Keratinocyte (primary cell): Measurements from ENCODE around the gene HEG1. TPM values are rescaled to one million over a fixed set of nuclear protein-coding genes. Genes with fewer than 3 reads are reported as not detected.

ENCODE experiments used
- DNase-seq: peaks from one replicate; pipeline ENCODE4 v3.0.0-alpha.2; 2011; ENCODE audit warnings: low read depth, missing footprints, low spot score
- FAIRE-seq: peaks from 2 replicates; lab custom pipeline; 2011; peaks lifted over from hg19 to GRCh38; lab: Jason Lieb, UNC
- H2AFZ ChIP-seq: 2 replicates; pipeline ENCODE4 v1.6.0; 2012; ENCODE audit warnings: low read length, control low read depth, inconsistent platforms; ENCODE audit not compliant: control insufficient read depth
- H3K27ac ChIP-seq: 2 replicates; pipeline ENCODE4 v1.5.1; 2011; ENCODE audit warnings: low read length; ENCODE audit not compliant: control insufficient read depth, insufficient read depth
- H3K27me3 ChIP-seq: 3 replicates; pipeline ENCODE4 v1.6.0; 2011; ENCODE audit warnings: low read length; ENCODE audit not compliant: control insufficient read depth, insufficient read depth; ENCODE audit errors: extremely low read depth
- H3K36me3 ChIP-seq, 2 experiments: 2 replicates in 1 of 2; 3 replicates in 1 of 2; pipeline ENCODE4 v1.5.1; 2011; ENCODE audit warnings: low read length in 2 of 2, mild to moderate bottlenecking in 1 of 2; ENCODE audit not compliant: control insufficient read depth in 2 of 2, insufficient read depth in 2 of 2; ENCODE audit errors: extremely low read depth in 1 of 2
- H3K4me1 ChIP-seq: 3 replicates; pipeline ENCODE4 v1.5.1; 2011; ENCODE audit warnings: low read length; ENCODE audit not compliant: control insufficient read depth, insufficient read depth; ENCODE audit errors: extremely low read depth
- H3K4me2 ChIP-seq: 3 replicates; pipeline ENCODE4 v1.6.0; 2011; ENCODE audit warnings: low read depth, low read length; ENCODE audit not compliant: control insufficient read depth, insufficient read depth; ENCODE audit errors: extremely low read depth
- H3K4me3 ChIP-seq, 3 experiments: fragments of 200-600 bp in 1 of 3; sonication (generic) in 1 of 3; 2 replicates in 2 of 3; 3 replicates in 1 of 3; pipeline ENCODE4 v1.5.1; 2011 to 2016; ENCODE audit warnings: low read length in 3 of 3, mild to moderate bottlenecking in 3 of 3, control low read depth in 2 of 3, inconsistent platforms in 1 of 3, low read depth in 1 of 3, mixed read lengths in 1 of 3, mixed run types in 1 of 3, moderate library complexity in 1 of 3; ENCODE audit not compliant: control insufficient read depth in 2 of 3, insufficient read depth in 2 of 3; ENCODE audit errors: extremely low read depth in 1 of 3
- H3K79me2 ChIP-seq: 2 replicates; pipeline ENCODE4 v1.6.0; 2012; ENCODE audit warnings: low read length; ENCODE audit not compliant: control insufficient read depth, insufficient read depth
- H3K9ac ChIP-seq: 3 replicates; pipeline ENCODE4 v1.6.0; 2011; ENCODE audit warnings: low read length; ENCODE audit not compliant: control insufficient read depth, insufficient read depth; ENCODE audit errors: extremely low read depth
- H3K9me1 ChIP-seq: 3 replicates; pipeline ENCODE4 v1.6.0; 2011; ENCODE audit warnings: low read length; ENCODE audit not compliant: control insufficient read depth, insufficient read depth; ENCODE audit errors: extremely low read depth
- H3K9me3 ChIP-seq: 2 replicates; pipeline ENCODE4 v1.5.1; 2012; ENCODE audit warnings: low read depth, low read length; ENCODE audit not compliant: control insufficient read depth
- H4K20me1 ChIP-seq: 3 replicates; pipeline ENCODE4 v1.6.0; 2011; ENCODE audit warnings: low read length; ENCODE audit not compliant: control insufficient read depth, insufficient read depth; ENCODE audit errors: extremely low read depth
- EZH2 ChIP-seq: IDR thresholded peaks from one replicate; pipeline ENCODE4 v1.6.1; 2012; ENCODE audit warnings: inconsistent platforms, mild to moderate bottlenecking, low read length, moderate library complexity
- dilution Hi-C: fragments of 300-500 bp; cut with MboI; formaldehyde crosslinking; loops from one replicate; pipeline ENCODE4 v1.7.0; 2020; ENCODE audit warnings: low sequenced_read_pairs; ENCODE audit not compliant: extremely low pct_ligation_motif_present
- polyA plus RNA-seq, 5 experiments: library from polyadenylated mRNA; depleted of rRNA in 3 of 5; stranded (reverse) in 3 of 5; stranded (forward) in 1 of 5; unstranded in 1 of 5; fragments of >200 nt; gene quantifications; 1 replicate in 1 of 5; 2 replicates in 3 of 5; 3 replicates in 1 of 5; pipeline versions ENCODE4 v1.2.1 to v1.2.3, GENCODE V29; 2011 to 2012; ENCODE audit warnings: missing spikeins in 2 of 5, low read depth in 1 of 5, low replicate concordance in 1 of 5
- TF ChIP-seq, protein P1 (sequence below), 3 experiments: IDR thresholded peaks in 1 of 3; conservative IDR thresholded peaks in 1 of 3; optimal IDR thresholded peaks in 1 of 3; 2 replicates in 2 of 3; 3 replicates in 1 of 3; pipeline versions ENCODE3 to v1.5.1; 2011; ENCODE audit warnings: low read length in 3 of 3, mild to moderate bottlenecking in 3 of 3, moderate library complexity in 2 of 3, control low read depth in 1 of 3, inconsistent platforms in 1 of 3; ENCODE audit not compliant: insufficient read depth in 2 of 3; ENCODE audit errors: extremely low read depth in 1 of 3

Gene HEG1
- polyA plus RNA-seq, 1 donor (not counting 4 experiments of a cell fraction or from before 2014, with no cell fraction given), result 12.7 TPM

DNA sequence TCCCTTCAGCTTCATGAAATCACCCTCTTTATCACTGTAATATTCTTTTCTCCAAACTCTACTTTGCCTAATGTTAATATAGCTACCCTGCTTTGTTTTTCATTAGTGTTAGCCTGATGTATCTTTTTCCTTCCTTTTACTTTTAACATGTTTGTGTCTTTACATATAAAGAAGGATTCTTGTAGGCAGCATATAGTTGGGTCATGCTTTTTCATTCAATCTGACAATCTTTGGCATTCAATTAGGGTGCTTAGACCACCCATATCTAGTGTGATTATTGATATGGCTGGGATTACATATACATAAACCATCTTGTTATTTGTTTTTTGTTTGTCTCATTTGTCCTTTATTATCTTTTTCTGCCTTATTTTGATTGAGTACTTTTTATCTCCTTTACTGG lies 34.9 kb upstream of the HEG1 start:
- no peaks in the 10 kb centered on the region for H3K9me3 ChIP-seq
- TF ChIP-seq, protein P1, sequence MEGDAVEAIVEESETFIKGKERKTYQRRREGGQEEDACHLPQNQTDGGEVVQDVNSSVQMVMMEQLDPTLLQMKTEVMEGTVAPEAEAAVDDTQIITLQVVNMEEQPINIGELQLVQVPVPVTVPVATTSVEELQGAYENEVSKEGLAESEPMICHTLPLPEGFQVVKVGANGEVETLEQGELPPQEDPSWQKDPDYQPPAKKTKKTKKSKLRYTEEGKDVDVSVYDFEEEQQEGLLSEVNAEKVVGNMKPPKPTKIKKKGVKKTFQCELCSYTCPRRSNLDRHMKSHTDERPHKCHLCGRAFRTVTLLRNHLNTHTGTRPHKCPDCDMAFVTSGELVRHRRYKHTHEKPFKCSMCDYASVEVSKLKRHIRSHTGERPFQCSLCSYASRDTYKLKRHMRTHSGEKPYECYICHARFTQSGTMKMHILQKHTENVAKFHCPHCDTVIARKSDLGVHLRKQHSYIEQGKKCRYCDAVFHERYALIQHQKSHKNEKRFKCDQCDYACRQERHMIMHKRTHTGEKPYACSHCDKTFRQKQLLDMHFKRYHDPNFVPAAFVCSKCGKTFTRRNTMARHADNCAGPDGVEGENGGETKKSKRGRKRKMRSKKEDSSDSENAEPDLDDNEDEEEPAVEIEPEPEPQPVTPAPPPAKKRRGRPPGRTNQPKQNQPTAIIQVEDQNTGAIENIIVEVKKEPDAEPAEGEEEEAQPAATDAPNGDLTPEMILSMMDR (optimal IDR thresholded peaks at IDR 0.05 in 1 of 3, IDR thresholded peaks at IDR 0.05 in 1 of 3, conservative IDR thresholded peaks at IDR 0.05 in 1 of 3; ENCODE audit: extremely low read depth in 1 of 3, insufficient read depth in 2 of 3, low read length in 3 of 3), result no peak
- TF ChIP-seq EZH2, result no peak
- H3K9ac ChIP-seq, result no peak overlapping the region
- H4K20me1 ChIP-seq, result no peaks in the 10 kb centered on the region
- FAIRE-seq (no peak), DNase-seq (no peak)
- no peak overlapping the region for H3K4me2 ChIP-seq
- peaks cover 2 to 6% of the 10 kb centered on the region in 2 experiments for H3K36me3 ChIP-seq
- H3K79me2 ChIP-seq, result no peaks in the 10 kb centered on the region
- no peak overlapping the region for H3K27ac ChIP-seq
- no peak overlapping the region for H2AFZ ChIP-seq
- H3K27me3 ChIP-seq, result no peaks in the 10 kb centered on the region
- H3K9me1 ChIP-seq, result no peaks in the 10 kb centered on the region
- dilution Hi-C loops, result no loop called here
- no peak overlapping the region for H3K4me3 ChIP-seq
- H3K4me1 ChIP-seq, result no peaks in the 10 kb centered on the region

DNA sequence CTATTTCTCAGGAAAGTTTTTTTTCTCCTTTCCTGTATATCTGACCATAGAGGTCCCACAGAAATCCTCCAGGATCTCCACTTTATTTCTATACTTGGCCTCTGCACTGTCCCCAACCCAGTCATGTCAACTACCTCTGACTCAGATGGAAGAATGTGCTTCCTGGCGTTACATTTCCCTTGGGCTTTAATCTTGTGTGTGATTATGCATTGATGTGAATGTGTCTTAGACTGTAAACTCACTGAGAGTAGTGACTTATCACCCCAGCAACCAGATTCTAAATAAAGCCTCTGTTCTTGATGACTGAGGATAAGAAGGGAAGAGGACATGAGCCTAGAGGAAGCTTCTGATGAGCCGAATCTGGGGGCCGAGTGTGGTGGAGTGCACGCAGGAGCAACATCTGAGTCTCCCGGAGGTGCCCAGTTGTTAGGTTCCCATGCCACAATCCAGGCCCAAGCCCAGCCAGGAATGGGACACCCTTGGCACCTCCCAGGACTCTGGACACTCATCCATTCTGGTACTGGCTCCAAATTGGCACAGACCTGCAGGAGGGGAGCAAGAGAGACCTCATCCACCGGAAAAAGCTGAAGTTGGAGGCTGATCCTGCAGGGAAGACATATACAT lies 32.1 kb upstream of the HEG1 start:
- H3K4me1 ChIP-seq, result no peaks in the 10 kb centered on the region
- H3K27me3 ChIP-seq, result no peaks in the 10 kb centered on the region
- H2AFZ ChIP-seq, result no peak overlapping the region
- TF ChIP-seq EZH2, result no peak
- TF ChIP-seq, protein P1 (optimal IDR thresholded peaks at IDR 0.05 in 1 of 3, IDR thresholded peaks at IDR 0.05 in 1 of 3, conservative IDR thresholded peaks at IDR 0.05 in 1 of 3; ENCODE audit: extremely low read depth in 1 of 3, insufficient read depth in 2 of 3, low read length in 3 of 3), result no peak
- H3K27ac ChIP-seq, result no peak overlapping the region
- H3K9me1 ChIP-seq, result no peaks in the 10 kb centered on the region
- no peaks in the 10 kb centered on the region for H4K20me1 ChIP-seq
- peaks cover 2 to 6% of the 10 kb centered on the region in 2 experiments for H3K36me3 ChIP-seq
- H3K4me2 ChIP-seq, result no peak overlapping the region
- no peaks in the 10 kb centered on the region for H3K79me2 ChIP-seq
- H3K9me3 ChIP-seq, result no peaks in the 10 kb centered on the region
- dilution Hi-C loops, result no loop called here
- no peak overlapping the region for H3K9ac ChIP-seq
- no peak overlapping the region for H3K4me3 ChIP-seq
- FAIRE-seq, result no peak
- no peak for DNase-seq
